Endothelial cell (in vitro differentiated cells): ENCODE data around the gene BCKDHA. TPM values are rescaled to one million over a fixed set of nuclear protein-coding genes. Genes with fewer than 3 reads are reported as not detected.

Experiments used
- DNase-seq: peaks from one replicate; pipeline ENCODE4 v3.0.0; 2021; ENCODE audit warnings: low spot score
- H3K27ac Mint-ChIP-seq: one replicate; pipeline ENCODE4 v1.8.0; 2021; ENCODE audit warnings: mixed read lengths, inconsistent platforms; ENCODE audit not compliant: unreplicated experiment
- H3K27me3 Mint-ChIP-seq: one replicate; pipeline ENCODE4 v1.8.0; 2021; ENCODE audit warnings: mild to moderate bottlenecking, moderate library complexity, mixed read lengths, inconsistent platforms; ENCODE audit not compliant: unreplicated experiment
- H3K36me3 Mint-ChIP-seq: one replicate; pipeline ENCODE4 v1.8.0; 2021; ENCODE audit warnings: mild to moderate bottlenecking, low read depth, mixed read lengths, inconsistent platforms; ENCODE audit not compliant: unreplicated experiment
- H3K4me1 Mint-ChIP-seq: one replicate; pipeline ENCODE4 v1.8.0; 2021; ENCODE audit warnings: mild to moderate bottlenecking, mixed read lengths, inconsistent platforms; ENCODE audit not compliant: unreplicated experiment
- H3K4me3 Mint-ChIP-seq: one replicate; pipeline ENCODE4 v1.8.0; 2021; ENCODE audit warnings: mild to moderate bottlenecking, mixed read lengths, inconsistent platforms; ENCODE audit not compliant: unreplicated experiment
- H3K9me3 Mint-ChIP-seq: one replicate; pipeline ENCODE4 v1.8.0; 2021; ENCODE audit warnings: mixed read lengths, inconsistent platforms; ENCODE audit not compliant: unreplicated experiment
- total RNA-seq: library from RNA; stranded (reverse); fragmentation: NEBNext Ultra II Directional; extraction: Animal tissue kit (Norgen Biotek cat#: 25700); gene quantifications from one replicate; pipeline ENCODE4 v1.2.1, GENCODE V29; 2021; ENCODE audit not compliant: unreplicated experiment
- TF ChIP-seq, protein P1 (sequence below): fragments of 200-600 bp; sonication (generic); IDR thresholded peaks from one replicate; pipeline ENCODE4 v1.5.0; 2021; ENCODE audit warnings: antibody characterized with exemption; ENCODE audit not compliant: unreplicated experiment

Gene BCKDHA
- total RNA-seq, 1 donor from 2014 or later, result 25.0 TPM

- Mint-ChIP-seq H3K4me1 (peaks cover 8% of the 10 kb centered on the region), H3K4me3 (peak overlapping the region; percentile 96), H3K27me3 (peaks cover 16% of the 10 kb centered on the region), H3K36me3 (no peaks in the 10 kb centered on the region), H3K9me3 (no peaks in the 10 kb centered on the region), H3K27ac (peak overlapping the region; percentile 100)
- no peak for DNase-seq
- TF ChIP-seq, protein P1, sequence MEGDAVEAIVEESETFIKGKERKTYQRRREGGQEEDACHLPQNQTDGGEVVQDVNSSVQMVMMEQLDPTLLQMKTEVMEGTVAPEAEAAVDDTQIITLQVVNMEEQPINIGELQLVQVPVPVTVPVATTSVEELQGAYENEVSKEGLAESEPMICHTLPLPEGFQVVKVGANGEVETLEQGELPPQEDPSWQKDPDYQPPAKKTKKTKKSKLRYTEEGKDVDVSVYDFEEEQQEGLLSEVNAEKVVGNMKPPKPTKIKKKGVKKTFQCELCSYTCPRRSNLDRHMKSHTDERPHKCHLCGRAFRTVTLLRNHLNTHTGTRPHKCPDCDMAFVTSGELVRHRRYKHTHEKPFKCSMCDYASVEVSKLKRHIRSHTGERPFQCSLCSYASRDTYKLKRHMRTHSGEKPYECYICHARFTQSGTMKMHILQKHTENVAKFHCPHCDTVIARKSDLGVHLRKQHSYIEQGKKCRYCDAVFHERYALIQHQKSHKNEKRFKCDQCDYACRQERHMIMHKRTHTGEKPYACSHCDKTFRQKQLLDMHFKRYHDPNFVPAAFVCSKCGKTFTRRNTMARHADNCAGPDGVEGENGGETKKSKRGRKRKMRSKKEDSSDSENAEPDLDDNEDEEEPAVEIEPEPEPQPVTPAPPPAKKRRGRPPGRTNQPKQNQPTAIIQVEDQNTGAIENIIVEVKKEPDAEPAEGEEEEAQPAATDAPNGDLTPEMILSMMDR, result no peak
Measured at GRCh38 chr19:41363371-41363752, 34.3 kb upstream of the BCKDHA start.

- peak within 1 kb of the TSS; percentile 96 for H3K4me3 Mint-ChIP-seq
- H3K27me3 Mint-ChIP-seq, result peaks cover 16% of the 10 kb centered on the region
- H3K4me1 Mint-ChIP-seq, result peaks cover 8% of the 10 kb centered on the region
- H3K36me3 Mint-ChIP-seq, result no peaks in the 10 kb centered on the region
- DNase-seq, result peak; percentile 95
- peak within 1 kb of the TSS; percentile 100 for H3K27ac Mint-ChIP-seq
- no peaks in the 10 kb centered on the region for H3K9me3 Mint-ChIP-seq
- TF ChIP-seq, protein P1, result no peak
Measured at GRCh38 chr19:41363753-41364523, 33.7 kb upstream of the BCKDHA start, which contains the start of gene B9D2. TSS of gene B9D2 (minus strand) at chr19:41364149. CDS start at chr19:41363519, 630 bp downstream.

- peak overlapping the region; percentile 96 for H3K4me3 Mint-ChIP-seq
- no peaks in the 10 kb centered on the region for H3K9me3 Mint-ChIP-seq
- peaks cover 8% of the 10 kb centered on the region for H3K4me1 Mint-ChIP-seq
- TF ChIP-seq, protein P1, result no peak
- H3K27me3 Mint-ChIP-seq, result peaks cover 13% of the 10 kb centered on the region
- no peaks in the 10 kb centered on the region for H3K36me3 Mint-ChIP-seq
- no peak for DNase-seq
- peak overlapping the region; percentile 100 for H3K27ac Mint-ChIP-seq
Measured at GRCh38 chr19:41364524-41365391, 32.9 kb upstream of the BCKDHA start.

- Mint-ChIP-seq H3K9me3 (no peaks in the 10 kb centered on the region), H3K36me3 (no peaks in the 10 kb centered on the region), H3K4me1 (peaks cover 8% of the 10 kb centered on the region), H3K4me3 (peak overlapping the region; percentile 77), H3K27me3 (peaks cover 9% of the 10 kb centered on the region), H3K27ac (no peak overlapping the region)
- TF ChIP-seq, protein P1, result peak; percentile 24
- DNase-seq, result no peak
Measured at GRCh38 chr19:41366089-41366488, 31.5 kb upstream of the BCKDHA start.
